SK-N-MC (cell line): ENCODE results near the gene PAK5.

Experiments
- DNase-seq: peaks from one replicate; pipeline ENCODE4 v3.0.0-alpha.2; 2011; ENCODE audit warnings: low read depth, low spot score
- H3K27ac ChIP-seq: fragments of 200-600 bp; sonication (generic); 2 replicates; pipeline ENCODE4 v1.5.1; 2016; ENCODE audit warnings: mixed run types
- H3K36me3 ChIP-seq: fragments of 200-600 bp; sonication (generic); 2 replicates; pipeline ENCODE4 v1.6.1; 2017; ENCODE audit warnings: antibody characterized with exemption, low read length, mixed read lengths; ENCODE audit not compliant: insufficient read depth
- H3K4me3 ChIP-seq: fragments of 200-600 bp; sonication (generic); 2 replicates; pipeline ENCODE4 v1.5.1; 2016
- H3K9ac ChIP-seq: fragments of 200-600 bp; sonication (generic); 2 replicates; pipeline ENCODE4 v1.8.0; 2017; ENCODE audit warnings: mixed run types, mixed read lengths; ENCODE audit not compliant: insufficient read length
- H3K9me3 ChIP-seq: fragments of 200-600 bp; sonication (generic); 2 replicates; pipeline ENCODE4 v1.6.1; 2017; ENCODE audit warnings: low read depth, mild to moderate bottlenecking, antibody characterized with exemption, low read length, moderate library complexity, mixed read lengths
- EZH2 ChIP-seq: fragments of 200-600 bp; sonication (generic); IDR thresholded peaks from one replicate; pipeline ENCODE4 v1.6.1; 2017; ENCODE audit warnings: antibody characterized with exemption
- FOXP2 ChIP-seq: optimal IDR thresholded peaks from 2 replicates; pipeline ENCODE3; 2011; ENCODE audit warnings: mild to moderate bottlenecking, moderate library complexity; ENCODE audit not compliant: insufficient read depth; ENCODE audit errors: extremely low read length, control extremely low read depth
- POLR2AphosphoS5 ChIP-seq: IDR thresholded peaks from 2 replicates; pipeline ENCODE4 v1.6.1; 2012; ENCODE audit warnings: mild to moderate bottlenecking, low read depth, low read length, borderline replicate concordance

The PAK5 gene

GRCh38 chr20:9736373-9736772, 102.5 kb downstream of the PAK5 start:
- no peaks in the 10 kb centered on the region for H3K9me3 ChIP-seq
- H3K27ac ChIP-seq: no peak overlapping the region
- no peak for DNase-seq
- no peak overlapping the region for H3K9ac ChIP-seq
- no peak for TF ChIP-seq FOXP2
- no peak for TF ChIP-seq POLR2AphosphoS5
- TF ChIP-seq EZH2: no peak
- H3K4me3 ChIP-seq: no peak overlapping the region
- H3K36me3 ChIP-seq: no peaks in the 10 kb centered on the region

- TF ChIP-seq FOXP2 (no peak), EZH2 (no peak), POLR2AphosphoS5 (no peak)
- no peak overlapping the region for H3K27ac ChIP-seq
- no peaks in the 10 kb centered on the region for H3K36me3 ChIP-seq
- H3K4me3 ChIP-seq: no peak overlapping the region
- H3K9me3 ChIP-seq: no peaks in the 10 kb centered on the region
- H3K9ac ChIP-seq: no peak overlapping the region
- DNase-seq: no peak
Observed at GRCh38 chr20:9723501-9724202, 115.2 kb downstream of the PAK5 start.

- Histone ChIP-seq H3K27ac (no peak overlapping the region), H3K9me3 (no peaks in the 10 kb centered on the region), H3K4me3 (no peak overlapping the region), H3K36me3 (no peaks in the 10 kb centered on the region), H3K9ac (no peak overlapping the region)
- DNase-seq: no peak
- TF ChIP-seq FOXP2: no peak
- TF ChIP-seq POLR2AphosphoS5: no peak
- TF ChIP-seq EZH2: no peak
Observed at GRCh38 chr20:9711872-9712271, 127.0 kb downstream of the PAK5 start.

GRCh38 chr20:9710685-9711084, 128.2 kb downstream of the PAK5 start:
- Histone ChIP-seq H3K9ac (no peak overlapping the region), H3K36me3 (no peaks in the 10 kb centered on the region), H3K9me3 (no peaks in the 10 kb centered on the region), H3K27ac (no peak overlapping the region), H3K4me3 (no peak overlapping the region)
- no peak for TF ChIP-seq FOXP2
- TF ChIP-seq POLR2AphosphoS5: no peak
- TF ChIP-seq EZH2: no peak
- DNase-seq: no peak

- Histone ChIP-seq H3K9ac (no peak overlapping the region), H3K36me3 (no peaks in the 10 kb centered on the region), H3K4me3 (no peak overlapping the region), H3K27ac (no peak overlapping the region), H3K9me3 (no peaks in the 10 kb centered on the region)
- DNase-seq: no peak
- TF ChIP-seq POLR2AphosphoS5: no peak
- TF ChIP-seq FOXP2: no peak
- TF ChIP-seq EZH2: no peak
Observed at GRCh38 chr20:9705722-9706476, 133.0 kb downstream of the PAK5 start.

- no peak for TF ChIP-seq POLR2AphosphoS5
- TF ChIP-seq FOXP2: no peak
- TF ChIP-seq EZH2: no peak
- no peak overlapping the region for H3K9ac ChIP-seq
- H3K36me3 ChIP-seq: no peaks in the 10 kb centered on the region
- no peak for DNase-seq
- H3K9me3 ChIP-seq: no peaks in the 10 kb centered on the region
- H3K4me3 ChIP-seq: no peak overlapping the region
- no peak overlapping the region for H3K27ac ChIP-seq
Observed at GRCh38 chr20:9699181-9699580, 139.7 kb downstream of the PAK5 start.

- Histone ChIP-seq H3K36me3 (no peaks in the 10 kb centered on the region), H3K27ac (no peak overlapping the region), H3K9ac (no peak overlapping the region), H3K4me3 (no peak overlapping the region), H3K9me3 (no peaks in the 10 kb centered on the region)
- TF ChIP-seq EZH2 (no peak), POLR2AphosphoS5 (no peak), FOXP2 (no peak)
- DNase-seq: no peak
Observed at GRCh38 chr20:9689041-9689440, 149.8 kb downstream of the PAK5 start.

- Histone ChIP-seq H3K9me3 (no peaks in the 10 kb centered on the region), H3K36me3 (no peaks in the 10 kb centered on the region), H3K27ac (no peak overlapping the region), H3K9ac (no peak overlapping the region), H3K4me3 (no peak overlapping the region)
- no peak for DNase-seq
- no peak for TF ChIP-seq POLR2AphosphoS5
- no peak for TF ChIP-seq EZH2
- no peak for TF ChIP-seq FOXP2
Observed at GRCh38 chr20:9686866-9687265, 152.0 kb downstream of the PAK5 start.
